Measurements from ENCODE around the gene UBAC1. TPM values are rescaled to one million over a fixed set of nuclear protein-coding genes. Genes with fewer than 3 reads are reported as not detected.

The UBAC1 gene
- total RNA-seq, 4 donors from 2014 or later, result 52.9 to 76.3 (median 63.5) TPM

- H3K27ac ChIP-seq, result no peak overlapping the region
- H3K36me3 ChIP-seq, result peaks cover 0 to 100% of the 10 kb centered on the region in 2 donors
- 89 to 95% methylated on average over 13 to 18 of the region's 44 CpGs for WGBS, 2 donors (ENCODE audit: low coverage in 1 of 2)
- H3K27me3 ChIP-seq, result no peaks in the 10 kb centered on the region
- H3K9me3 ChIP-seq, result peaks cover 0 to 7% (median 0%) of the 10 kb centered on the region in 3 donors
- no peak for ATAC-seq
- peaks cover 0 to 7% (median 0%) of the 10 kb centered on the region in 3 donors for H3K4me1 ChIP-seq
- no peak for TF ChIP-seq CTCF (IDR thresholded peaks at IDR 0.05)
- no peak for TF ChIP-seq POLR2A (IDR thresholded peaks at IDR 0.05)
- no peak for TF ChIP-seq POLR2AphosphoS5 (IDR thresholded peaks at IDR 0.05)
- TF ChIP-seq EP300 (IDR thresholded peaks at IDR 0.05), result no peak
- H3K4me3 ChIP-seq, result no peak overlapping the region
These were observed 23.4 kb downstream of the UBAC1 start for GRCh38 chr9:135937521-135938489.

- H3K36me3 ChIP-seq, result peaks cover 0 to 98% of the 10 kb centered on the region in 2 donors
- ATAC-seq, result no peak
- TF ChIP-seq EP300 (IDR thresholded peaks at IDR 0.05) (no peak), POLR2AphosphoS5 (IDR thresholded peaks at IDR 0.05) (no peak), CTCF (IDR thresholded peaks at IDR 0.05) (no peak), POLR2A (IDR thresholded peaks at IDR 0.05) (no peak)
- peaks cover 0 to 7% (median 0%) of the 10 kb centered on the region in 3 donors for H3K9me3 ChIP-seq
- WGBS, 2 donors (ENCODE audit: low coverage in 1 of 2), result 75 to 89% methylated on average over 5 to 12 of the region's 13 CpGs
- no peak overlapping the region for H3K27ac ChIP-seq
- H3K4me3 ChIP-seq, result no peak overlapping the region
- no peaks in the 10 kb centered on the region for H3K27me3 ChIP-seq
- H3K4me1 ChIP-seq, result no peaks in the 10 kb centered on the region
These were observed 28.1 kb downstream of the UBAC1 start for GRCh38 chr9:135933114-135933513.

GRCh38 chr9:135932656-135933055 is 28.5 kb downstream of the UBAC1 start:
- Histone ChIP-seq H3K9me3 (peaks cover 0 to 7% (median 0%) of the 10 kb centered on the region in 3 donors), H3K27ac (no peak overlapping the region), H3K27me3 (no peaks in the 10 kb centered on the region), H3K36me3 (peaks cover 0 to 94% of the 10 kb centered on the region in 2 donors), H3K4me1 (no peaks in the 10 kb centered on the region), H3K4me3 (no peak overlapping the region)
- TF ChIP-seq POLR2AphosphoS5 (IDR thresholded peaks at IDR 0.05) (no peak), POLR2A (IDR thresholded peaks at IDR 0.05) (no peak), CTCF (IDR thresholded peaks at IDR 0.05) (no peak), EP300 (IDR thresholded peaks at IDR 0.05) (no peak)
- ATAC-seq, result no peak
- WGBS, 2 donors (ENCODE audit: low coverage in 1 of 2), result 90 to 96% methylated on average over 13 to 16 of the region's 18 CpGs

- WGBS, 2 donors (ENCODE audit: low coverage in 1 of 2), result 88% methylated on average over 13 of the region's 31 CpGs; no CpG with 5 or more reads in 1 of the 2 donors
These were observed 29.8 kb downstream of the UBAC1 start for GRCh38 chr9:135931349-135931820.

More at GRCh38 chr9:135931349-135931820, 29.8 kb downstream of the UBAC1 start:
- Histone ChIP-seq H3K36me3 (peaks cover 0 to 87% of the 10 kb centered on the region in 2 donors), H3K9me3 (peaks cover 0 to under 1% (median 0%) of the 10 kb centered on the region in 3 donors), H3K4me3 (no peak overlapping the region), H3K27ac (no peak overlapping the region), H3K4me1 (peaks cover 0 to 7% (median 0%) of the 10 kb centered on the region in 3 donors), H3K27me3 (no peaks in the 10 kb centered on the region)
- ATAC-seq, result no peak
- no peak for TF ChIP-seq EP300 (IDR thresholded peaks at IDR 0.05)
- TF ChIP-seq POLR2AphosphoS5 (IDR thresholded peaks at IDR 0.05), result no peak
- TF ChIP-seq POLR2A (IDR thresholded peaks at IDR 0.05), result no peak
- no peak for TF ChIP-seq CTCF (IDR thresholded peaks at IDR 0.05)
